ENCODE measurements around the gene MRPL27.

DNA sequence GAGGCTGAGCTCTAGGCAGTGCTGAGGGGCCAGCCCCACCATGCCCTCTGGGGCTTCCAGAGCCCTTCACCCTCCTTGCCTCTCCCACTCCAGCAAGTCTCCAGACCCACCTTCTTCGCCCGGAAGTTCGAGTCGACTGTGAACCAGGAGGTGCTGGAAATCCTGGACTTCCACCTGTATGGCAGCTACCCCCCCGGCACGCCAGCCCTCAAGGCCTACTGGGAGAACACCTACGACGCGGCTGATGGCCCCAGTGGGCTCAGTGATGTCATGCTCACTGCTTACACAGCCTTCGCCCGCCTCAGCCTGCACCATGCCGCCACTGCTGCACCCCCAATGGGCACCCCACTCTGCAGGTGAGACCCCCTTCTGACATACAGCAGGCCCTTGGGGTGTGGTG lies 16.6 kb downstream of the MRPL27 start:
- TF ChIP-seq, protein P1, sequence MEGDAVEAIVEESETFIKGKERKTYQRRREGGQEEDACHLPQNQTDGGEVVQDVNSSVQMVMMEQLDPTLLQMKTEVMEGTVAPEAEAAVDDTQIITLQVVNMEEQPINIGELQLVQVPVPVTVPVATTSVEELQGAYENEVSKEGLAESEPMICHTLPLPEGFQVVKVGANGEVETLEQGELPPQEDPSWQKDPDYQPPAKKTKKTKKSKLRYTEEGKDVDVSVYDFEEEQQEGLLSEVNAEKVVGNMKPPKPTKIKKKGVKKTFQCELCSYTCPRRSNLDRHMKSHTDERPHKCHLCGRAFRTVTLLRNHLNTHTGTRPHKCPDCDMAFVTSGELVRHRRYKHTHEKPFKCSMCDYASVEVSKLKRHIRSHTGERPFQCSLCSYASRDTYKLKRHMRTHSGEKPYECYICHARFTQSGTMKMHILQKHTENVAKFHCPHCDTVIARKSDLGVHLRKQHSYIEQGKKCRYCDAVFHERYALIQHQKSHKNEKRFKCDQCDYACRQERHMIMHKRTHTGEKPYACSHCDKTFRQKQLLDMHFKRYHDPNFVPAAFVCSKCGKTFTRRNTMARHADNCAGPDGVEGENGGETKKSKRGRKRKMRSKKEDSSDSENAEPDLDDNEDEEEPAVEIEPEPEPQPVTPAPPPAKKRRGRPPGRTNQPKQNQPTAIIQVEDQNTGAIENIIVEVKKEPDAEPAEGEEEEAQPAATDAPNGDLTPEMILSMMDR (IDR thresholded peaks at IDR 0.05; ENCODE audit: low read length) = no peak
- TF ChIP-seq EZH2 (IDR thresholded peaks at IDR 0.05; ENCODE audit: borderline replicate concordance, low read length) = no peak

Measured in OCI-LY1 (cell line).